Omental fat pad (tissue), 4 donors: ENCODE results near the gene KRT33A. TPM values are rescaled to one million over a fixed set of nuclear protein-coding genes. Genes with fewer than 3 reads are reported as not detected.

Source experiments
- ATAC-seq: fragments of 150-250 bp; one replicate; pipeline ENCODE4 v1.9.1; 2016; ENCODE audit warnings: mild to moderate bottlenecking, moderate library complexity; ENCODE audit not compliant: low FRiP score
- DNase-seq: peaks from one replicate; pipeline ENCODE4 v3.0.0-alpha.2; 2019; ENCODE audit warnings: low spot score
- CTCF ChIP-seq, 3 donors: fragments of 450-650 bp; IDR thresholded peaks; one replicate each; pipeline ENCODE4 v1.5.1; 2016 to 2017; ENCODE audit warnings: antibody characterized with exemption in 3 of 3, mild to moderate bottlenecking in 3 of 3, moderate library complexity in 2 of 3
- total RNA-seq, 4 donors: library from RNA; depleted of rRNA; stranded (reverse); fragments of >200 nt; gene quantifications; one replicate each; pipeline ENCODE4 v1.1.0, GENCODE V29; 2016

Gene KRT33A
- total RNA-seq, 4 donors from 2014 or later: not detected

GRCh38 chr17:41298458-41299135 is 52.0 kb downstream of the KRT33A start:
- ATAC-seq: no peak
- no peak for DNase-seq
- TF ChIP-seq CTCF (IDR thresholded peaks at IDR 0.05): no peak

GRCh38 chr17:41296846-41297245 is 53.8 kb downstream of the KRT33A start:
- DNase-seq (no peak), ATAC-seq (no peak)
- no peak for TF ChIP-seq CTCF (IDR thresholded peaks at IDR 0.05)

Other genes with a start within 250 kb of the KRT33A start
- gene KRTAP4-16, start 248.6 kb downstream of the KRT33A start, total RNA-seq: not detected
- gene KRTAP4-9, start 245.4 kb downstream of the KRT33A start, total RNA-seq: not detected
- gene KRTAP4-11, start 232.5 kb downstream of the KRT33A start, total RNA-seq: not detected
- gene KRTAP4-12, start 226.6 kb downstream of the KRT33A start, total RNA-seq: not detected
- not detected for gene KRTAP4-6, start 210.3 kb downstream of the KRT33A start, total RNA-seq
- not detected for gene KRTAP4-5, start 201.0 kb downstream of the KRT33A start, total RNA-seq
- gene KRTAP4-4, start 190.1 kb downstream of the KRT33A start, total RNA-seq: not detected
- gene KRTAP4-3, start 182.6 kb downstream of the KRT33A start, total RNA-seq: not detected
- not detected for gene KRTAP4-2, start 172.6 kb downstream of the KRT33A start, total RNA-seq
- gene KRTAP4-1, start 165.9 kb downstream of the KRT33A start, total RNA-seq: not detected
- gene KRTAP9-1, start 160.9 kb downstream of the KRT33A start, total RNA-seq: not detected
- not detected for gene KRTAP9-2, start 124.2 kb downstream of the KRT33A start, total RNA-seq
- not detected for gene KRTAP9-3, start 118.4 kb downstream of the KRT33A start, total RNA-seq
- gene KRTAP9-8, start 112.8 kb downstream of the KRT33A start, total RNA-seq: not detected
- gene KRTAP9-4, start 101.1 kb downstream of the KRT33A start, total RNA-seq: not detected
- not detected for gene KRTAP9-9, start 95.4 kb downstream of the KRT33A start, total RNA-seq
- not detected for gene KRTAP9-6, start 85.5 kb downstream of the KRT33A start, total RNA-seq
- gene KRTAP9-7, start 75.1 kb downstream of the KRT33A start, total RNA-seq: not detected
- not detected for gene KRTAP29-1, start 48.0 kb downstream of the KRT33A start, total RNA-seq
- not detected for gene KRTAP16-1, start 41.5 kb downstream of the KRT33A start, total RNA-seq
- gene KRTAP17-1, start 35.1 kb downstream of the KRT33A start, total RNA-seq: not detected
- not detected for gene KRT33B, start 19.0 kb upstream of the KRT33A start, total RNA-seq
- gene KRT34, start 31.5 kb upstream of the KRT33A start, total RNA-seq: not detected
- not detected for gene KRT31, start 46.8 kb upstream of the KRT33A start, total RNA-seq
- not detected for gene KRT37, start 73.8 kb upstream of the KRT33A start, total RNA-seq
- not detected for gene KRT38, start 90.2 kb upstream of the KRT33A start, total RNA-seq
- not detected for gene KRT32, start 116.6 kb upstream of the KRT33A start, total RNA-seq
- gene KRT35, start 130.3 kb upstream of the KRT33A start, total RNA-seq: not detected
- gene KRT36, start 139.1 kb upstream of the KRT33A start, total RNA-seq: not detected
- under 1 TPM in 1 of 4 donors, not detected in 3; 0.65 TPM for gene KRT13, start 154.8 kb upstream of the KRT33A start, total RNA-seq
- gene KRT15, start 168.1 kb upstream of the KRT33A start, total RNA-seq: 1 to 10 TPM in 2 of 4 donors, under 1 TPM in 1, not detected in 1; 0.31 to 2.5 (median 1.8) TPM
- 100 to 1,000 TPM in 2 of 4 donors, 10 to 100 TPM in 2; 22.1 to 838 (median 270) TPM for gene KRT19, start 177.5 kb upstream of the KRT33A start, total RNA-seq
- gene KRT9, start 221.2 kb upstream of the KRT33A start, total RNA-seq: not detected
- 1 to 10 TPM in 2 of 4 donors, under 1 TPM in 1, not detected in 1; 0.56 to 4.0 (median 3.0) TPM for gene KRT14, start 236.1 kb upstream of the KRT33A start, total RNA-seq